Kidney tubule cell (primary cell): Measurements from ENCODE around the gene CLCA2.

Experiments
- DNase-seq: peaks from one replicate; pipeline ENCODE4 v3.0.0-alpha.2; 2018; ENCODE audit warnings: low spot score

CLCA2 gene

DNA sequence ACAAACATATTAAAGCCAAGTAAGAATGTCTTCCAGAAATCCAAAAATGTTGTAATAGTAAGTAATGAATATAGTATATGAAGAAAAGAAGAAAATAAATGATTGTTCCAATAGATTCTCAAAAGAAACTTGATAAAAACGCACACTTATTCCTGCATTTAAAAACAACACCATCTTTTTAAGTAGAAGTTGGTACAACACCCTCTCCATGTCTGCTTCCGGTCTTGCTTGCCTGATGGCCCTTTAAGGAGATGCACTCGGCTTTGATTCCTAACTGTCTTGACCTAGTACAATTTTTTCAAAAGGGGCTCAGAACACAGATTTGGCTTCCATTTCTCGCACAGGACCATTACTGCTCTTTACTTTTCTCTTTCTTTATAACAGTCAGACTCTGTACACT lies 53.7 kb downstream of the CLCA2 start:
- no peak for DNase-seq

DNA sequence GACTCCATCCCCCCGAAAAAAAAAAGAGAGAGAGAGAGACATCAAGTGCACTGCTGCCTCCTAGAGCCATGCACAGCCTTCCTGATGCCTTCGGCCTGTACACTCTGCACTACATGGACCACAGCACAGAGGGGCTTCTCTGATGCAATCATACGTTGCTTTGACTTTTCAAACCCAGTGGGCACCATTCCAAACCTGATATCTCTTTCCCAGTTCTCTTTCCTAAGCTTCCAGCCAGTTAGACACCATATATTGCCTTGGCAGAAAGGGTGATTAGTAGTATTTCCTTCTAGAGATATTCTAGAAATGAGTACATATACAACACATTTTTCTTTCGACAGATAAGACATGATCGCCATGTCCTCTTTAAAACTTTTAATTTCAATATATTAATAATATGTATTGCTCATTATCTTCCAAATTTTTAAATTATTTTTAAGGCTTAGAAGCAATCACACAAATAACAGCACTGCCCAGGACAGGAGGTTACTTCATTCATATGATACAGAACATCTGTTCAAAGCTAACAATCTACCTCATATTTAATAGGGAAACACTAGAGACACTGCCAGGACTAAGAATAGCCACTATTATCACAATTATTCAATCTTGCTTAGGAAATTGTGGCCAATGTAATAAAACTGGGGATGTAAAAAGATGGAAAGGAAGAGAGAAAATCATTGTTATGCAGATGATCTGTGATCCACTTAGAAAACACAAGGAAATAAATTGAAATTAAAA lies 54.6 kb downstream of the CLCA2 start:
- DNase-seq, result no peak

DNA sequence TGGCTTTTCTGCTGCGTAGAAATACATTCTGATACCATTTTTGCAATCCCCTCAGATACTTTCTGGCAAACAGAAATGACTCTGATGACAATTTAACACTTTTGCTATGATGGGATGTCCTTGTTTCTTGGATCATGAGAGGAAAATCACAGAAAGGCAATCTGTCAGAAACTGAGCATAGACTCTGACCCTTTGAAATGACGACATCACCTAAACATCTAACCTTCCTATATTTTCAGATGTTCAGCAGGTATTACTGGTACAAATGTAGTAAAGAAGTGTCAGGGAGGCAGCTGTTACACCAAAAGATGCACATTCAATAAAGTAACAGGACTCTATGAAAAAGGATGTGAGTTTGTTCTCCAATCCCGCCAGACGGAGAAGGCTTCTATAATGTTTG lies 58.0 kb downstream of the CLCA2 start:
- no peak for DNase-seq

DNA sequence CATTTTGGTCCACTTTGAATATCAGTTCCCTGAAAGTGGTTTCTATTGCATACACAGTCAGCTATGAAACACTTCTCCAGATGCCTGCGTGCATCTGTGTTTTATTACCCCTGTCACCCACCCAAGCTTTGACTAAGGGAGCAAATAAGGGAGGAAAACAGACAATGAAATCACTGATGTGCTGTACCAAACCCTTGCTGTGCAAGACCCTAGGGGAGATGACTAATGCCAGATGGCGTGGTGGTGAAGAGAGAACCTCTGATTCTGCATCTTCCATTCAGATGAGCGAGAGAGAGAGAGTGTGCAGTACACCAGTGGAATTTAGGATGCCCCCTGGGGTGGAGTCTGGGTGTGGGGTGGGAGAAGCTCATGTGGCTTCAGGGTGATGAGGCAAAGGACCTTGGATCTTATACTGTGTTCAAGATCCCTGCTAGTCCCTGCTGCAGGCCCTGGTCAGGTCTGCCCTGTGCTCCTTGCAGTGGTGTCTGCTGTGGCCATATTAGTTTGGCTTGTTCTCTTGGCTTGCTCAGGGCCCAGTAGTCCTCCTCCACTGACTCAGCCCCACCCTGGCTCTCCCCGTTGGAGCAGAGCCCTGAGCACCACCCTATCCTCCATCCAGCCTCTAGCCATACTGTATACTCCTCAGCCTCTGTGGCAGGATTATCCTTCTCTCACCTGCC lies 63.3 kb downstream of the CLCA2 start:
- DNase-seq, result no peak

DNA sequence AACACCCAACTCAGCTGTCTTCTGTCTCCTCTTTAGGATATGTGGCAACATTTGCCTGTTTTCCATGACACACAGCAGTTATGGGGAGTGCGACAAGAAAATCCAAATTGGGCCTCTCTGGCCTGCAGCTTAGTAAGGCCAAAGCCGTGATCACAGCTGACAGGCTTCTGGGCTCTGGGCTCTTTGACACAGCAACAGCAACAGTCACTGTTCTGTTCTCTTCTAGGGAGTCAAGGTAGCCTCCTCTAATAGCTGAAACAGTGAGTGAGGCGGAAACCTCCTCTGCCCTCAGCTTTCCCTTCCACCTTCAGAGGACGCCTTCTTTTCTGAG lies 63.8 kb downstream of the CLCA2 start:
- DNase-seq, result no peak

DNA sequence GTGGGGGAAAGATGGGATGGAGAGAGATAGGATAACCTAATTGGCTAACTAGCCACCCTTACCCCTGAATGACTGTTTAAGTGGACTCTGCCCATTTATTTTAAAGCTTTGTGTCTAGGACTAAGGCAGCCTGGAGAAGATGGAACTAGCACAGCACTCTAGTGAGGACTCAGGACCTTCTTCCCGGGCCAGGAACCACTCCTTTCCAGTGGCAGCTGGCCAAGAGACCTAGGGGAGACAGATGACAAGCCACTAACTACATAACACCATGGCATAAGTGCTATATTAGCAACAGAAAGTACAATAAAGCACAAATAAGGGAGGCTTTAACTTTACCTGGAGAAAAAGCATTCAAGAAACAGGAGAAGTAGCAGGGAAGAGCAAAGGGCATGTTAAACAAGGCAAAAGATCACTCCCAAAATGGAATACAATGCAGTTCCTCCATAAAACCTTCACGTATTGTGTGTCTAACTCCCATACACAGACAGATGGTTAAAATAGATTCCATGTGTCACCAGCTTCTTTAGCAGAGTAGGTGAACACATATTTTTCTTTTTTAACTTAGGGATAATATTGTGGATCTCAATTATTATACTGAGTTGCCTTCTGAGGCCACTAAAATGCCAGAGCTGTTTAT lies 65.4 kb downstream of the CLCA2 start:
- DNase-seq, result no peak

DNA sequence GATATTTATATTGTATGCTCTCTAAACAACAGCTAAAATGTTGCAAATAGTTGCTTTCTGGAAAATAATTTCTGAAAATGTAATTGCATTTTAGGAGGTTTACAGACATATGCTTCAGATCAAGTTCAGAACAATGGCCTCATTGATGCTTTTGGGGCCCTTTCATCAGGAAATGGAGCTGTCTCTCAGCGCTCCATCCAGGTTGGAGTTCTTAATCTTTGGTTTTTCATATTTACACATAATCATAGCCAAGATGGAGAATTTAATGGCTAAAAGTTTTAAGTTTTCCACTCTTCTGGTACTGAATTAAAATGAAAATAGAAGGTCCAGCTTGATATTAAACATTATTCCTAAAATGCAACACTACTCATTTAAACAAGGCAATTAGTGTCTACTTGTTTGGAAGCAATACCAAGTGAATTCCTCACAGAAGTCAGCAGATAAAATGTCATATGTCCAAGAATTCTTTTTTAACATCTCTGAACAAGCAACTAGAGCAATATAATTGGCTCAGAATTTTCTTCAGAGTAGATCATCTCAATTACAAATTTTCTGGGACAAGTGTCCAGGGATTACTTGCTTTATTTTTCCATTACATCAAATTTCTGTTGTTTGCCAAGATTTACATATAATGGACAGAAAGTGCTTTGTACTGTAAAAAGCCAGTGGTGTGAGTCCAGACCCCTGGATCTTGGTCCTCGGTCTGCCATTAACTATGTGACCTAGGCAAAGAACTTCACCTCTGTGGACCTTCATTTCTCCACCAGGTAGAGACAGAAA lies 67.4 kb downstream of the CLCA2 start:
- DNase-seq, result no peak

DNA sequence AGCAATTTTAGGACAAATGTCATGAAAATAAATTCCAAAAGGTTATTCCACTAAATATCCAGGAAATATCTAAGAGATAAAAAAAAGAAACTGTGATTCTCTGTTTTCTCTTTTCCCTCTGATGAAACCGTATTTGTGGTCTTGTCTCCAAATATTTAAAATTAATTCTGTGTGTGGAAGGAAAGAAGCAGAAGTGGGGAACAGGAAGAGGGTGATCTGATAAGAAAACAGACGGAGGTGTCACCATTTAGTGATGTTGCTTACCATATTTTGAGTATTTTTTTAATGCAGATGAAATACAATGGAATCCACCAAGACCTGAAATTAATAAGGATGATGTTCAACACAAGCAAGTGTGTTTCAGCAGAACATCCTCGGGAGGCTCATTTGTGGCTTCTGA lies 74.3 kb downstream of the CLCA2 start:
- DNase-seq, result no peak

DNA sequence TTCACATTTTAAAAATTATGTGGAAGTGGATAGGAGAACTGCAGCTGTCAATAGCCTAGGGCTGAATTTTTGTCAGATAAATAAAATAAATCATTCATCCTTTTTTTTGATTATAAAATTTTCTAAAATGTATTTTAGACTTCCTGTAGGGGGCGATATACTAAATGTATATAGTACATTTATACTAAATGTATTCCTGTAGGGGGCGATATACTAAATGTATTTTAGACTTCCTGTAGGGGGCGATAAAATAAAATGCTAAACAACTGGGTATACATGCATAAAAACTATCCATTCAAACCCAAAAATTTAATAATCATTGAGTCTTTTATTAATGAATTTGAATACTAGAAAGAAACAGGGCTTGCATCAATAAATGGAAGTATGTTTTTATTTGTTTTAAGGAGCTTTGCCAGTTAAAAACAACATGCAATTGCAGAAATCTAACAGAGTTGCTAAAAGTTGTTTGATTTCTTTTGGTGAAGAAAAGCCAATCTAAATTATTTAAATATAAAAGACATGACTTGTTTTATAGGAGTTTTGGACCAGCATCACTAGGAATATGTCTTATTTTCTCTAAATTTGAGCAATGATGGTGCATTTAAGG lies 76.1 kb downstream of the CLCA2 start:
- DNase-seq, result peak; percentile 58

DNA sequence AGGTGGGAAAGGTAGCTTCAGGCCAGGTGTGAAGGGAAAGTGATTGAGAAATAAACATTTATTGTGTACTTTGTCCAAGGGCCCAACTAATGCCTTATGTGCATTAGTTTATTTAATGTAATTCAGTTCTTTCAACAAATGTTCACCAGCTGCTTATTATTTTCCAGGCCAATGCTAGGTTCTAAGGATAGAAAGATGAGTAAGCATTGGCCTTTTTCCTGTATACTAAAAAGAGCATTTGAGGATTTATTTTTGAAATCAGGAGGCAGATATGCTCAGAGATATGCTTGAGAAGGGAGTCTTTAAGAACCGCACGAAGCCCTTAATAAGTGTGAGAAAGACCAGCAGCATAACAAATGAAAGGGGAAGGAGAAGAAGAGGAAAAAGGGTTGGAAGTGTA lies 76.7 kb downstream of the CLCA2 start:
- no peak for DNase-seq

DNA sequence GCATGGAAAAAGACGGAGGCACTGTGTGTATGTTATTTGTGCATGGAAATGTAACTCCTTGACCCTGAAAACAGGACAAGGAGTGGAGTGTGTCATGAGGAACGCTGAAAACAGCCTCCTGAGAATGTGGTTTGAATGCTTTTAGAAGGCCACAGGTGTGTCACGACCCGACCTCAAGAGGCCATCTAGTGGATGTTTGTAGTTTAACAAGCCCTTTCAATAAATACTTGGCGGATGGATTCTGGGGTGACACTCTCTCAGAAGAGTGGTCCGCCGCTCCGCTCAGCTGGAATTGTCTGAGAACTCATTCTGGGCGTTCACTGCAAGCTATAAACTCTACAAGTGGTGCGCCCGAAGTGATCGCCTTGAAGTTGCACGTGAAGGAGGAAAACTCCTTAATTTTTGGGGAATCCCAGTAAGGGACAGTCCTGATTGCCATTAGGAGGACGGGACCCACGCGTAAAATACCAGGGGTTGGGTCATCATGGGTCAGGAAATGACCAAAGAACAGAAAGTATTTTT lies 78.2 kb downstream of the CLCA2 start:
- DNase-seq, result peak; percentile 65

DNA sequence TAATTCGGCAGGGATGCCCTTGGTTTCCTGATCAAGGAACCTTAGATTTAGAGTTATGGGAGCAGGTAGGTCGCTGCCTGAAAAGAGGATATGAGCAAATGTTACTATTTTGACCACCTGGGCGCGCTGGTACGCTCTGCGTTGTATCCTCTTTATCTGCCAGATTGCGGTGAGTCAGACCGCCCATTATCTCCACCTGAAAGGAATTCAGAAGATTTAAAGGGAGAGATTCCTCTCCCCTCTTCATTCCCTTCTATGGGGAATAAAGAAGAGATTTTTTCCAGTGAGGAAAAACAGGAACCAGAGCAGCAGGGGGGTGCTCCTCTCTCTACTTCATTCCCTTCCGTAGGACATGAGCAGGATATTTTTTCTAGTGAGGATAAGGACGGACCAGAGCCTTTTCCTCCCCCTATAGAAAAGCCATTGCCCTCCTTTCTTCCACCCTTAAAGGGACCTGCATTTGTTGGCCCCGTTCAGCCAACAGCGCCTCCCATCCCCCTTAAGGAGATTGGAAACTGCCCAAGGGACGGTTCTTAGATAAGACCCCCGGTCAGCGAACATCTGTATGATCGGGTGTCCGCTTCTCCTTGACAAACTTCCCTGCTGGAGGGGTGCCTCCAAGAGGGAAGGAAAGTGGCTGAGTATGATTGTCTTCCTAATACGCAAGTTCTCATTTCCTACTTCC lies 78.9 kb downstream of the CLCA2 start:
- peak; percentile 50 for DNase-seq

DNA sequence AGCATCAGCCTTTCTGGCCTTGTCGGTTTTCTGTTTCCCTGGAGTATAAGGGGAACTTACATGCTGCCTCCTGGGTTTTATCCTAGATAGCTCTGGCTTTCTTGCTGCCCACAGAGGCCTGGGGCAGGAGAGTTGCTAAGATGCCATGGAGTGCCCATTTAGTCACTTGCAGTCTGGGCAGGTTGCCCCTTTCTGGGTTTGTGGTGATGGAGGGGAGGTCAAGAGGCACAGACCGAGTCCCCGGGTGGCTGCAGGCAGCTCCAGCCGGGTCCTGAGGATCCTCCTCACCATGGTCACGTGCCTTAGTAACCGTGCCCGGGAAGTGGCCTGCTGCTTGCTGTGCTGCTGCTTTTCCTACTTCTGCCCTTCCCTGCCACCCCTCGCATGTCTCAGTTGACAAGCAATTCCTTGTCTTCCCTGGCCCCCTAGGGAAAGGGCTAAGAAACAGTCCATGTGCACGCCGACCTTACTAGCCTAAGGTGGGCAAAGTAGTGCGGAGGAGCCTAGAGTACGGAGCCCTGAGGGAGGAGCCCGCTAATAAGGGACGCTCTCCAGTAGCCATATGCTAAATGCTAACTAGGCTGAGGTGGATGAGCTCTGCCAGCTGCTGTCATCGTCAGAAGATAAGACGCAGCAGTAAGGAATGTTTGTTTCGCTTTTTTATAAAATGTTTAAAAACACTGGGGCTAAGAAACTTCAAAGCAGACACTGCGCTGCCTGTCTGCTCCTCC lies 79.6 kb downstream of the CLCA2 start:
- peak; percentile 17 for DNase-seq

DNA sequence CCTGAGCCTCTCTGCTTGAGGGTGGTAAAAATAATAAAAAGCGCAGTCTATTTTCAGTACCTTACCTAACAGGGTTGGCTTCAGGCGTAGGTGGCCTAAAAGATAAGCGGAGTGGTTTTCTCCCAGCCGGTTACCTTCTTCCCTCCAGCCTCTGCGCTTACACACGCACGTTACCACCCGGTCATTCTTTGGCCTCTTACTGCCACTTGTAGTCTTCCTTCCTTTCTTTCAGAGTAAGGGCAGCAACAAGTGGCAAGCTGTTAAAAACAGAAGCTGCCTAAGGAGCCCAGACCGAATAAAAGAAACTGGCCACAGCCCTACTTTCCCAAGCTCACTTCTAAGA lies 80.1 kb downstream of the CLCA2 start:
- DNase-seq, result no peak

DNA sequence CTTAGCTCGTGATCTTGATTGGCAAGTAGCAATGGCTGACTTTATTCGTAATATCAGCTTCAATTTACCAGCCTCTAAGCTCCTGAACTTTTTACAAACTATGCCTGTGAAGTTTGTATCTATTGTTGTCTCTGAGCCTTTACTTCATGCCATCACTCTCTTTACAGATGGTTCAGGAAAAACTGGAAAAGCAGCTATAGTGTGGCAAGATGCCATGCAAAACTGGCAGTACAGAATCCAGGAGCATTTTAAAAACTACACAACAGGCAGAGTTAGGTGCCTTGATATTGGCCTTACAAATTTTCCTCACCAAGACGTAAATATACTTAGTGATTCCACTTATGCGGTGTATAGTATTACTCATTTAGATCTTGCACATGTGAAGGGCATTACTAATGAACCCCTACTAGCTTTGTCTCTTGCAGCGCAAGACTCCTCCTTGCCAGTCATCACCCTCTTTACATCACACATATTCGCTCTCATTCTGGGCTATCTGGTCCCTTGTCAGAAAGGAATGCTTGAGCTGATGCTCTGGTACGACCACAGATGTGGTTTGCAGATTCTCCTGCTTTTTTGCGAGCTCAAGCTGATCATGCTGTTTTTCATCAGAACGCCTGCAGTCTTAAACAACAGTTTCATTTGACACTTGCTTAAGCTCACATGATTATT lies 81.1 kb downstream of the CLCA2 start:
- DNase-seq, result no peak

DNA sequence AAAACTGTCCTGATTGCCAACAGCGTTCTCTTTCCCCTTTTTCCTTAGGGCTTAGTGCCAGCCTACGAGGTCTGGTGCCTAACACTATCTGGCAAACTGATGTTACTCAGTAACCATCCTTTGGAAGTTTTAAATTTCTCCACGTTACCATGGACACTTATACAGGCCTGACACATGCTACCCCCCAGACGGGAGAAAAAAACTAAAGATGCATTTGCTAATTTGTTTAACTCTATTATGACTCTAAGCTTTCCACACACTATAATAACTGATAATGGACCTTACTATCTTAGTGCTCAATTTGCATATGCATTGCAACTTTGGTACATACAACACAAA lies 81.6 kb downstream of the CLCA2 start:
- no peak for DNase-seq
